HepG2 (cell line): ENCODE measurements around the gene ABHD17C. TPM values are rescaled to one million over a fixed set of nuclear protein-coding genes. Genes with fewer than 3 reads are reported as not detected.

Source experiments
- CTCF ChIP-seq: sonication (generic); formaldehyde crosslinking; IDR thresholded peaks from 2 replicates; pipeline ENCODE4 v1.5.0; 2020; ENCODE audit warnings: mild to moderate bottlenecking, missing genetic modification reagents, moderate library complexity
- HMGXB4 ChIP-seq, 2 experiments: sonication (generic) in 1 of 2; formaldehyde crosslinking in 1 of 2; IDR thresholded peaks; 2 replicates each; pipeline versions ENCODE4 v1.4.0 to v1.6.1; 2018 to 2020; ENCODE audit warnings: missing genetic modification reagents in 2 of 2, borderline replicate concordance in 1 of 2, low read depth in 1 of 2, mild to moderate bottlenecking in 1 of 2, missing biosample characterization in 1 of 2
- ISL2 ChIP-seq: sonication (generic); formaldehyde crosslinking; IDR thresholded peaks from 2 replicates; pipeline ENCODE4 v1.5.0; 2020; ENCODE audit warnings: missing genetic modification reagents
- KLF11 ChIP-seq: IDR thresholded peaks from 2 replicates; pipeline ENCODE4 v1.6.1; 2016; ENCODE audit warnings: missing compliant biosample characterization
- KLF15 ChIP-seq: sonication (generic); formaldehyde crosslinking; IDR thresholded peaks from 2 replicates; pipeline ENCODE4 v1.8.1; 2023; ENCODE audit warnings: borderline replicate concordance, mild to moderate bottlenecking, inconsistent platforms, missing genetic modification reagents, mixed read lengths
- MED1 ChIP-seq: sonication (generic); formaldehyde crosslinking; IDR thresholded peaks from 2 replicates; pipeline ENCODE4 v1.4.0; 2020; ENCODE audit warnings: missing genetic modification reagents
- PATZ1 ChIP-seq: sonication (generic); formaldehyde crosslinking; IDR thresholded peaks from 2 replicates; pipeline ENCODE4 v1.4.0; 2020; ENCODE audit warnings: missing genetic modification reagents
- RAD21 ChIP-seq: fragments of 450-650 bp; formaldehyde crosslinking; IDR thresholded peaks from 2 replicates; pipeline ENCODE4 v1.5.0; 2020; ENCODE audit warnings: mild to moderate bottlenecking
- SMC3 ChIP-seq: IDR thresholded peaks from 2 replicates; pipeline ENCODE4 v1.6.1; 2011; ENCODE audit warnings: low read length, improper control_type of control experiment
- ZBTB14 ChIP-seq: sonication (generic); formaldehyde crosslinking; IDR thresholded peaks from 2 replicates; pipeline ENCODE4 v1.4.0; 2020; ENCODE audit warnings: missing genetic modification reagents
- ZFX ChIP-seq: sonication (generic); formaldehyde crosslinking; IDR thresholded peaks from 2 replicates; pipeline ENCODE4 v1.4.0; 2020; ENCODE audit warnings: mild to moderate bottlenecking, low read depth, missing genetic modification reagents, moderate library complexity
- ZFY ChIP-seq: sonication (generic); formaldehyde crosslinking; IDR thresholded peaks from 2 replicates; pipeline ENCODE4 v1.4.0; 2020; ENCODE audit warnings: missing genetic modification reagents
- ZNF703 ChIP-seq: sonication (generic); formaldehyde crosslinking; IDR thresholded peaks from 2 replicates; pipeline ENCODE4 v1.5.1; 2020; ENCODE audit warnings: missing genetic modification reagents, mild to moderate bottlenecking, moderate library complexity, borderline replicate concordance
- ZNF773 ChIP-seq: sonication (generic); formaldehyde crosslinking; IDR thresholded peaks from 2 replicates; pipeline ENCODE4 v1.4.0; 2020; ENCODE audit warnings: missing genetic modification reagents, borderline replicate concordance
- ZSCAN22 ChIP-seq: sonication (generic); formaldehyde crosslinking; IDR thresholded peaks from 2 replicates; pipeline ENCODE4 v1.4.0; 2020; ENCODE audit warnings: mild to moderate bottlenecking, missing genetic modification reagents
- polyA plus RNA-seq, 8 experiments: library from polyadenylated mRNA; depleted of rRNA in 3 of 8; stranded (reverse) in 7 of 8; unstranded in 1 of 8; fragments of >200 nt; fragmentation: Illumina TruSeq in 4 of 8; extraction: Trizol in 4 of 8; gene quantifications; 2 replicates each; pipeline versions ENCODE4 v1.2.1 to v1.2.3, GENCODE V29; 2011 to 2016; ENCODE audit warnings: low read depth in 4 of 8, missing spikeins in 1 of 8, mixed read lengths in 1 of 8; ENCODE audit not compliant: insufficient read depth in 1 of 8
- total RNA-seq, 5 experiments: library from RNA; depleted of rRNA; stranded (reverse); fragments of >200 nt; fragmentation: Illumina TruSeq; extraction: Trizol; gene quantifications; 2 replicates each; pipeline ENCODE4 v1.2.3, GENCODE V29; 2016; ENCODE audit warnings: low read depth in 1 of 5

The ABHD17C gene
- total and polyA plus RNA-seq, 2 of the 13 experiments (the other 11 are each of a cell fraction or from before 2014, with no cell fraction given): 2.9 to 3.9 TPM

GRCh38 chr15:80776420-80777045, 81.4 kb downstream of the ABHD17C start (continued):
- TF ChIP-seq ZBTB14 (CRISPR knock-in tag): no peak
- no peak for TF ChIP-seq KLF15 (CRISPR knock-in tag)
- TF ChIP-seq MED1: 0 out of 2 replicates have a peak, but pooled peaks have one; percentile 15
- TF ChIP-seq ZFY (CRISPR knock-in tag): peak; percentile 26; the same call in 1 of the 2 replicates
- peak in 1 of 2 experiments; percentile 37; a peak in 1 of 4 replicates for TF ChIP-seq HMGXB4 (CRISPR knock-in tag; IDR thresholded peaks at IDR 0.05; ENCODE audit: borderline replicate concordance in 1 of 2, low read depth in 1 of 2)
- TF ChIP-seq ZNF703 (CRISPR knock-in tag): no peak
- peak; percentile 49; the same call in 1 of the 2 replicates for TF ChIP-seq RAD21 (CRISPR knock-in tag)
- no peak for TF ChIP-seq KLF11 (CRISPR knock-in tag)
- no peak for TF ChIP-seq ZNF773 (CRISPR knock-in tag)
- TF ChIP-seq ZSCAN22 (CRISPR knock-in tag): no peak
- TF ChIP-seq PATZ1: no peak
- peak; percentile 48; the same call in 1 of the 2 replicates for TF ChIP-seq ZFX
- peak; percentile 90 for TF ChIP-seq CTCF (CRISPR knock-in tag)
- TF ChIP-seq ISL2 (CRISPR knock-in tag): no peak
- peak; percentile 87 for TF ChIP-seq SMC3
